NCI-H2227 (cell line): ENCODE data around the gene PGAP2.
"Not testable (repeated sequence)": the region's sequence is repeated elsewhere in the genome, so short reads cannot be mapped to it uniquely, and the experiment has no call there.

Experiments
- DNase-seq: peaks from one replicate; lab custom pipeline; 2025; ENCODE audit not compliant: unreplicated experiment; lab: John Stamatoyannopoulos, UW

Gene PGAP2

DNA sequence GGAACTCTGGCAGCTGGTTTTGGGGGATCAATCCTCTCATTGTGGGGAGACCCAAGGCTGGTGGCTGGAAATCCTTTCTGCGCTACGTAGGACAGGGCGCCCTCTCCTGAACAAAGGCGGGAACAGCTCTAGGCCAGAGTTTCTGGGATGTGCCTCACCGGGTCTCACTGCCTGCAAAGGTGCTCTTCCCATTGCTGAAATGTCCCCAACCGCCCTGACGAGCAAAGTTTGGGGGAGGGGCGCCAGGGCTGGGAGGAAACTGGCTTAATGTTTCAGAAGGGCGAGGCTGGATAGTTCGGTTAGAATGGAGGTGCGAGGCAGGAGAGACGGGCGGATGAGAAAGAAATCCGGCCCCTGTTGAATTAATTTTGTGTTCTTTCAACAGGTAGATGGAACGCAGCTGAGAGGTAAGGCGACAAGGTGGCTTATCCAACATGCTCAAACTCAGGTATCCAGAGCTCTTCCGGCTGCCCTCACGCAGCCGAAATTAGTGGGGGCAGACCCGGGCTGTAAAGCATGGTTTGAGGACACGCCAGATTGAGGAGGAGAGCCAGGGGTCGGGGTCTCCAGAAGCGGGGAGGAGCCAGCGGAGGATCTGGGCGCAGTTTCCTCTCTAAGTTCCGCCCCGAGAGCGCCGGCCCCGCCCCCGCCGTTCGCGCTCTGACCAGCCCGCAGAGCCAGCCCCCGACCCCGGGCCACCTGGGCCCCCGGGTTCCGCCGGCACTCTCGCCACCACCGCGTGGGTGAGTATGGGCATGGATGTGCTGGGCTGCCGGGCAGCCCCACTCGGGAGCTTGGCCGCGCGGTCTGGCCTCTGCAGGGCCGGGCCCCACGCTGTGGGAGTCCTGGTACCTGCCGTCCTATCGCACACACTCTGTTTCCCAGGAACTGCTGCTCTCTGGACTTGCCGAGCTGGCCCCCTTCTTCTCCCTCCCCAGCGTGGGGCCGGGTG lies at the start of gene PGAP2:
Gene PGAP2 (plus strand): TSS at position 652 of the 952 bp plus-strand sequence. CDS start 2,700 bp downstream, outside the sequence.
- DNase-seq: peak; percentile 83

DNA sequence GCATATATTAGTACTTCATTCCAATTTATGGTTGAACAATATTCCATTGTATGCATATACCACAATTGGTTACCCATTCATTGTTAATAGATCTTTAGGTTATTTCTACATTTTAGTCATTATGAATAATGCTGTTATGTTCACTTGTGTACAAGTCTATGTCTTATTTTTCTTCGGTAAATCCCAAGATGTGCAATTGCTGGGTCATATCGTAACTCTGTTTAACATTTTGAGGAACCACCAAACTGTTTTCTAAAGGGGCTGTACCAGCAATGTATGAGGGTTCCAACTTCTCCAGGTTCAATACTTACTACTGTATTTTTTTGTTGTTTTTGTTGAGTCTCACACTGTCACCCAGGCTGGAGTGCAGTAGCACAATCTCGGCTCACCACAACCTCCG lies 44.1 kb upstream of the PGAP2 start:
- no peak for DNase-seq

DNA sequence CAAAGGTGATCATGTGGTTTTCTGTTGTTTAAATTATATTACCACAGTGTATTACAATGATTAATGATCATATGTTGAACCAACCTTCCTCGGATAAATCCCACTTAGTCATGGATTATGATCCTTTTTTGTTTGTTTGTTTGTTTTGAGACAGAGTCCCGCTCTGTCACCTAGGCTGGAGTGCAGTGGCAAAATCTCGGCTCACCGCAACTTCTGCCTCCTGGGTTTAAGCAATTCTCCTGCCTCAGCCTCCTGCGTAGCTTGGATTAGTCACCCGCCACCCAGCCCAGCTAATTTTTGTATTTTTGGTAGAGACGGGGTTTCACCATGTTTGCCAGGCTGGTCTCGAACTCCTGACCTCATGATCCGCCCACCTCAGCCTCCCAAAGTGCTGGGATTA lies 41.5 kb upstream of the PGAP2 start:
- DNase-seq: not testable (repeated sequence)

- no peak for DNase-seq
Measured at GRCh38 chr11:3767536-3767935, 40.8 kb upstream of the PGAP2 start.

DNA sequence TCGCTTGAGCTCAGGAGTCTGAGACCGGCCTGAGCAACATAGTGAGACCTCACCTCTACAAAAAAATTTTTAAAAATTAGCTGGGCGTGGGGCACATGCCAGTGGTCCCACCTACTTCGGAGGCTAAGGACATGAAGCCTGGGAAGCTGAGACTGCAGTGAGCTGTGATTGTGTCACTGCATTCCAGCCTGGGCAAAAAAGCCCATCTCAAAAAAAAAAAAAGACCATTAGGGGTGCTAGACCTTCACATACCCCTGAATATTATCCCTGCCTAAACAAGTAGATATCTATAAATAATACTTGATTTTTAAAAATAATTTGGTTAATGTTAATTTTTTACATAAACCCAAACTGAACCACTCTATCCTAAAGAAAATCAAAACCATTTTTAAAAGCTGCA lies 35.2 kb upstream of the PGAP2 start:
- DNase-seq: no peak

DNA sequence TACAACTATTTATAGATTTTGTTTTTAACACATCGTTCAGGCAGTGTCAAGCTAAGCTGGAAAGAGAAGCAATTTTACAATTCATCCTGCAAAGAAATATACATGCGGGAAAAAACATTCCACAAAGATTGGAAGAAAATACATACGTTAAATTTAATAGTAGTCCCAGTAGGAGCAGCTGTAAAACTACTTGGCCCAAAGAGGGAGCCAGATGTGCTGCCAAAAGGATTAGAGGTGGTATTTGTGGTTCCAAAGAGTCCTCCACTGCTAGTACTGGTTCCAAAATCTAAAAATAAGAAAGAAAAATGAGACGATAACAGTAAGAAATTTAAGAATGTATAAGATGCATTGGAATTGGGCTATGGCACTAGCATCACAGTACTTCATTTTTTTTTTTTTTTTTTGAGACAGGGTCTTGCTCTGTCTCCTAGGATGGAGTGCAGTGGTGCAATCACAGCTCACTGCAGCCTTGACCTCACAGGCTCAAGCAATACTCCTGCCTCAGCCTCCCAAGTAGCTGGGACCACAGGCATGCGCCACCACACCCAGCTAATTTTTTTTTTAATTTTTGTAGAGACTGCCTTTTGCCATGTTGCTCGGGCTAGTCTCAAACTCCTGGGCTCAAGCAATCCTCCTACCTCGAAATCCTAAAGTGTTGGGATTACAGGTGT lies 32.5 kb upstream of the PGAP2 start:
- no peak for DNase-seq

GRCh38 chr11:3781423-3781822 lies 26.9 kb upstream of the PGAP2 start:
- DNase-seq: no peak

- DNase-seq: no peak
Measured at GRCh38 chr11:3782963-3783362, 25.4 kb upstream of the PGAP2 start.

GRCh38 chr11:3783611-3784010 lies 24.7 kb upstream of the PGAP2 start:
- DNase-seq: no peak

GRCh38 chr11:3786781-3787428 lies 21.5 kb upstream of the PGAP2 start:
- no peak for DNase-seq

GRCh38 chr11:3794387-3794786 lies 14.0 kb upstream of the PGAP2 start:
- DNase-seq: not testable (repeated sequence)

- no peak for DNase-seq
Measured at GRCh38 chr11:3795131-3796001, 13.0 kb upstream of the PGAP2 start.

DNA sequence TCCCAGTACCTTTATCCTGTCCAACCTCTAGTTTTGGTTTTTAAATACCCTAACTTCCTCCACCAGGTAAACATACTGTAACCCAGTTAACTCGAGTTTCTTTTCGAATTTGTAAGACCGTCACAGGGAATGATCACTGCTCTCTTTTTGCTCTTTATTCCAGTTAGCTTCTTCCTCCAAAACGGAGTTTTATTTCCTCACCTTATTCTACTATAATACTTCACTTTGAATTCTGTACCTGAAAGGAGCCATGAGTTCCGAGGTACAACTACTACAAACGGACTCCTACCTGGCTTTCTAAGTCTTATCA lies 12.4 kb upstream of the PGAP2 start:
- no peak for DNase-seq

DNA sequence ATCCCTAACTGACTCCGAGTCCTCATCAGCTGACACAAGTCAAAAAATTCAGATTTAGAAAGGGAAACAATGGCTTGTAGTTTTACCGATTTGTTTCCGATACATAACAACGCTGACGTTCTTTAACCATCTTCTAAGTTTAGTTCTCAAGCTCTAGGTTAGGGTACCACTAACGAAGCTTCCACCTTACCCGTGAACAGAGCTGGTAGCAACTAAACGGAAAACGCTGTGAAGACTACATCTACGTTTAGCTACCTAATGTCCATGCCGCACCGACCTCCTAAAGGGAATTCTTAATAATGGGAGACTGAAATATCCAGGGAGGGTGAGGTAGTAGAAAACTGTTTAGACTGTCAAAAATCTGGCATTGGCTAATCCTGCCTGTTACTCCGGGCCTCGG lies 12.0 kb upstream of the PGAP2 start:
- DNase-seq: no peak

GRCh38 chr11:3796801-3797328 lies 11.5 kb upstream of the PGAP2 start:
- DNase-seq: peak; percentile 91

- DNase-seq: peak; percentile 100
Measured at GRCh38 chr11:3797329-3798090, 10.8 kb upstream of the PGAP2 start, which contains the start of gene NUP98. Gene NUP98, minus strand, starts transcription at chr11:3797554. Its CDS starts 15,437 bp downstream, at chr11:3782117.

- no peak for DNase-seq
Measured at GRCh38 chr11:3799143-3799542, 9.2 kb upstream of the PGAP2 start.

DNA sequence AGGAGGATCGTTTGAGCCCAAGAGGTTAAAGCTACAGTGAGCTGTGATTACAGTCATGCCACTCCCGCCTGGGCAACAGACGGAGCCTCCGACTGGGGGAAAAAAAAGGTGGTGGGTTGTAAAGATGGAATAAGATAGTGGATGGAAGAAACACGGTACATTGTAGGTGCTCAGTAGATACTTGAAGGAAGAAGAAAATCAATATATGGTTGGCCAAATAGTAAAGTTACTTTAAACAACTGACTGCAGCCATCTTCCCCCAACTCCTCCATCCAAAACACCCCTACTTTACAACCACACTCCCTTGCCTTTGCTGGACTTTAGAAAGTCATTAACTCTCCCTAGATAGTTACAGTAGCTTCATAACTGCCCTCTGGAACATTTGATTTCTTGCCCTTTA lies 8.5 kb upstream of the PGAP2 start:
- DNase-seq: no peak

DNA sequence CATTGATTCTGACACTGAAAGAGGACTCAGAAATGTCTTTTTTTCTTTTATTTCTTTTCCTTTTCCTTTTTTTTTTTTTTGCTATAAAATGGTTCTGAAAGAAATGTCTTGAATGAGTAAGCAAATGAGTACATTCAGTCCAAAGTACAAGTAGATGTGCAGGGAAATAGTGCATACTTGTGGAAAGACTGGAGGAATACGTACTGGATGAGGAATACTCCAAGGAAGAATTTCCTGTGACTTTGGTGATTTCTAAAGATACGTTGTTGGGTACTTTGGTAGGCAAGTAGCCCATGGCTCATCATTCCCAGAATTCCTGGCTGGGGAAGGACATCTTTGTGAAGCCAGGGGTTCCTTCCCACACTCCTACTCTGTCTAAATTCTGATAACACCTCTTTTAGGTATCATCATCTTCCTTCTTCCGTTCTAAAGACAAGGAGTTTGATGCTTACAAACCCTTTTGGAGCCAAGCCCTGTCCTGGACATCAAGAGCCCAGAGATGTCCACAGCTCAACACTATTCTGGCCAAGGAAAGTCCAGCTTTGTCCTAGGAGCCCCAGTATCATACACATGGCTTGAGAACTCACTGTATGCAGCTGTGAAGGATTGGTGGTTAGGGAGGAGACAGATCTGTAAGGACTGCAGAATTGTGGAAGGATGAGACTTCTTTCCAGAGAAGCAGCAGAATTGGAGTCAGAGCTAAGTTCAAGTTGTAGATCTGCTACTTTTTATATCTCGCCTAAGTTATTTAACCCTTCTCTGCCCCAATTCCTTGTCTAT lies 6.2 kb upstream of the PGAP2 start:
- DNase-seq: no peak
